OCI-LY7 (cell line): ENCODE data around the gene KIRREL3. TPM values are rescaled to one million over a fixed set of nuclear protein-coding genes. Genes with fewer than 3 reads are reported as not detected.

Source experiments
- BruUV-seq: library from RNA; stranded (reverse); fragments of 400-500 nt; replicated peaks from 2 replicates; lab custom pipeline; 2021; lab: Mats Ljungman, UMichigan
- CTCF ChIA-PET: fragments of 300-600 bp; sonication (Branson Sonifier 250); formaldehyde crosslinking; loops from one replicate; lab custom pipeline; 2022; ENCODE audit warnings: antibody characterized with exemption; ENCODE audit not compliant: unreplicated experiment; lab: Charles Lee
- POLR2A ChIA-PET: fragments of 300-600 bp; sonication (Branson Sonifier 250); formaldehyde crosslinking; loops from one replicate; lab custom pipeline; 2022; ENCODE audit warnings: antibody characterized with exemption; lab: Charles Lee
- DNase-seq: peaks from one replicate; pipeline ENCODE4 v3.0.0-alpha.2; 2015; ENCODE audit warnings: low spot score
- H2AFZ ChIP-seq: fragments of 200-600 bp; sonication (generic), shearing (Covaris generic); 2 replicates; pipeline ENCODE4 v1.6.1; 2014; ENCODE audit warnings: mild to moderate bottlenecking, antibody characterized with exemption, low read length, moderate library complexity
- H3K27ac ChIP-seq: fragments of 200-600 bp; sonication (generic); 2 replicates; pipeline ENCODE4 v1.5.1; 2014; ENCODE audit warnings: mixed run types, low read depth, mild to moderate bottlenecking, moderate library complexity, low read length, inconsistent platforms; ENCODE audit not compliant: poor library complexity, severe bottlenecking
- H3K36me3 ChIP-seq: fragments of 200-600 bp; sonication (generic); 2 replicates; pipeline ENCODE4 v1.6.1; 2014; ENCODE audit warnings: mild to moderate bottlenecking, antibody characterized with exemption, low read length, moderate library complexity, mixed read lengths; ENCODE audit not compliant: insufficient read depth
- H3K4me1 ChIP-seq: fragments of 200-600 bp; sonication (generic); 2 replicates; pipeline ENCODE4 v1.5.1; 2014; ENCODE audit warnings: mild to moderate bottlenecking, low read length; ENCODE audit not compliant: insufficient read depth, poor library complexity, severe bottlenecking
- H3K4me2 ChIP-seq: fragments of 200-600 bp; sonication (generic); 2 replicates; pipeline ENCODE4 v1.6.1; 2014; ENCODE audit warnings: mild to moderate bottlenecking, low read length
- H3K4me3 ChIP-seq: fragments of 200-600 bp; sonication (generic); 2 replicates; pipeline ENCODE4 v1.5.1; 2014; ENCODE audit warnings: mild to moderate bottlenecking, low read depth, low read length; ENCODE audit not compliant: poor library complexity, severe bottlenecking
- H3K79me2 ChIP-seq: fragments of 200-600 bp; sonication (generic); 2 replicates; pipeline ENCODE4 v1.6.1; 2016; ENCODE audit warnings: low read depth, mild to moderate bottlenecking, low read length, moderate library complexity, mixed read lengths; ENCODE audit not compliant: insufficient read depth
- H3K9me2 ChIP-seq: fragments of 200-600 bp; sonication (generic); 2 replicates; pipeline ENCODE4 v1.6.1; 2016; ENCODE audit warnings: mild to moderate bottlenecking, low read length, mixed read lengths; ENCODE audit not compliant: insufficient read depth
- H3K9me3 ChIP-seq: fragments of 200-600 bp; sonication (generic); 2 replicates; pipeline ENCODE4 v1.6.1; 2014; ENCODE audit warnings: mild to moderate bottlenecking, mixed run types, low read length, mixed read lengths
- H4K20me1 ChIP-seq: fragments of 200-600 bp; sonication (generic); 2 replicates; pipeline ENCODE4 v1.6.1; 2014; ENCODE audit warnings: mild to moderate bottlenecking, antibody characterized with exemption, low read length, moderate library complexity, mixed read lengths; ENCODE audit not compliant: insufficient read depth
- EZH2phosphoT487 ChIP-seq: fragments of 200-600 bp; sonication (generic); IDR thresholded peaks from 2 replicates; pipeline ENCODE4 v1.6.1; 2018; ENCODE audit warnings: low read depth, borderline replicate concordance, mild to moderate bottlenecking, mixed run types, antibody characterized with exemption, low read length, moderate library complexity, mixed read lengths
- intact Hi-C: fragments of 100-400 bp; cut with micrococcal nuclease; formaldehyde crosslinking; loops from one replicate; pipeline ENCODE4 v1.10.0; 2022; ENCODE audit not compliant: unreplicated experiment
- total RNA-seq, 2 experiments: library from RNA; depleted of rRNA in 1 of 2; stranded (reverse); fragments of >200 nt in 1 of 2; shearing (Covaris generic) in 1 of 2; gene quantifications; 2 replicates each; pipeline ENCODE4 v1.2.3, GENCODE V29; 2014 to 2022
- TF ChIP-seq, protein P1 (sequence below): fragments of 200-600 bp; sonication (generic); conservative IDR thresholded peaks from 2 replicates; pipeline ENCODE4 v1.5.1; 2014; ENCODE audit warnings: mild to moderate bottlenecking, antibody characterized with exemption, low read length, moderate library complexity, mixed read lengths

The KIRREL3 gene
- total RNA-seq, 2 experiments from 2014 or later: not detected

DNA sequence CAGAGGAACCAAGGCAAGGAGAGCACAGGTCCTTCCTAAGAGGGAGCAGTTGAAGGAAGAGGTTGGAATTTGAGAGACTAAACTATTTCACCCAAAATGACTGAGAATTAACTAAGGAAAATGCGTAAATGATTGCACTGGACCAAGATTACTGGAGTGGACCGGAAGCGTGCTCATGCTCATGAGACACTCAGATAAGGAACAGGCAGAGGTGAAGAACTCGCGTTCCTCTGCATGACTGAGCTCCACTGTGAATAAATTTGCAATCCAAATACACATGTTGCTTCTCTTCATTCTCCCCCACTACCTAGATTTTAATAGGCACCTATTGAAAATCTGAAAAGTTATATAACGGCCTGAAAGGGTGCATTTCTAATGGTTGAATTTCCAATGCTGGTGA, 207.0 kb downstream of the KIRREL3 start:
- no peaks in the 10 kb centered on the region for H3K9me3 ChIP-seq
- POLR2A ChIA-PET: no interaction called here
- H3K4me3 ChIP-seq: no peak overlapping the region
- no peak overlapping the region for H3K4me2 ChIP-seq
- no peaks in the 10 kb centered on the region for H4K20me1 ChIP-seq
- no peaks in the 10 kb centered on the region for H3K9me2 ChIP-seq
- intact Hi-C loops: no loop called here
- TF ChIP-seq EZH2phosphoT487: no peak
- TF ChIP-seq, protein P1, sequence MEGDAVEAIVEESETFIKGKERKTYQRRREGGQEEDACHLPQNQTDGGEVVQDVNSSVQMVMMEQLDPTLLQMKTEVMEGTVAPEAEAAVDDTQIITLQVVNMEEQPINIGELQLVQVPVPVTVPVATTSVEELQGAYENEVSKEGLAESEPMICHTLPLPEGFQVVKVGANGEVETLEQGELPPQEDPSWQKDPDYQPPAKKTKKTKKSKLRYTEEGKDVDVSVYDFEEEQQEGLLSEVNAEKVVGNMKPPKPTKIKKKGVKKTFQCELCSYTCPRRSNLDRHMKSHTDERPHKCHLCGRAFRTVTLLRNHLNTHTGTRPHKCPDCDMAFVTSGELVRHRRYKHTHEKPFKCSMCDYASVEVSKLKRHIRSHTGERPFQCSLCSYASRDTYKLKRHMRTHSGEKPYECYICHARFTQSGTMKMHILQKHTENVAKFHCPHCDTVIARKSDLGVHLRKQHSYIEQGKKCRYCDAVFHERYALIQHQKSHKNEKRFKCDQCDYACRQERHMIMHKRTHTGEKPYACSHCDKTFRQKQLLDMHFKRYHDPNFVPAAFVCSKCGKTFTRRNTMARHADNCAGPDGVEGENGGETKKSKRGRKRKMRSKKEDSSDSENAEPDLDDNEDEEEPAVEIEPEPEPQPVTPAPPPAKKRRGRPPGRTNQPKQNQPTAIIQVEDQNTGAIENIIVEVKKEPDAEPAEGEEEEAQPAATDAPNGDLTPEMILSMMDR: no peak
- no peaks in the 10 kb centered on the region for H3K4me1 ChIP-seq
- no TSS peak for BruUV-seq
- no peaks in the 10 kb centered on the region for H3K79me2 ChIP-seq
- no peak overlapping the region for H2AFZ ChIP-seq
- H3K36me3 ChIP-seq: no peaks in the 10 kb centered on the region
- CTCF ChIA-PET: no interaction called here
- DNase-seq: no peak
- H3K27ac ChIP-seq: no peak overlapping the region

DNA sequence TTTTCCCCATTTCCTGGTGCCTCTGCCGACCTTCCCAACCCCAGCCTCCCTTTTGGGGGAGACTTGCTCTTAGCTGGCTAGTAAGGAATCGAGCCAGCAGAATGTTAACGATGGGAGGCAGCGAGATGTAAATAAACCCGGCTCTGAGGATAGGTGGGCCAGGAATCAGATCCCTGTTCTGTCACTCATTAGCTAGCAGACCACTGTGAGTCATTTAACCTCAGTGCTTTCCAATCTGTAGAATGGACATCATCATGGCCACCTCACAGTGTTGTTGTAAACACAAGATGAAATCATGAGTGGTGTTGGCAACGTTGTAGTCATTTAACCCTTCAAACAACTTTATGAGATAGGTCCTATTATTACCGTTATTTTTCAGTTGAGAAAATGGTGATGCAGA, 208.6 kb downstream of the KIRREL3 start:
- POLR2A ChIA-PET: no interaction called here
- CTCF ChIA-PET: no interaction called here

DNA sequence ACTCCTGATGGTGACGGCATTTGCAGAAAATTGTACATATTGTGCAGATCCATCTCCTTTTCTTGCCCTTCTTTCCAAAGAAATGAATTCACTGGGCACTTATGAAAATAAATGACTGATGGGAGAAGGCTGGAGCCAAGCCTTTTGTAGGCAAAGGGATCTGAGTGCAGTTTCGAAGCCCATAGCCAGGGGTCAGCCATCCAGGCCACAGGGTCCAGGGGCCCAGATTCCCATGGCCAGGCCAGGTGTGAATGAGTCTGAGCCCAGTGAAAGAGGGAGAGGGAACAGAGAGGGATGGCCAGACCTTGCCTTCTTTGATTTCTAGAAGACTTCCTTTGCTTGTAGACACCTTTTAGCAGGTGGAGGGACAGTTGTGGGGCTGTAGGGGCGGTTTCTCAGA, 209.1 kb downstream of the KIRREL3 start:
- no peak overlapping the region for H2AFZ ChIP-seq
- no peaks in the 10 kb centered on the region for H4K20me1 ChIP-seq
- no peak overlapping the region for H3K27ac ChIP-seq
- no peaks in the 10 kb centered on the region for H3K9me3 ChIP-seq
- no peak overlapping the region for H3K4me2 ChIP-seq
- ChIA-PET POLR2A (no interaction called here), CTCF (no interaction called here)
- no peak for DNase-seq
- H3K79me2 ChIP-seq: no peaks in the 10 kb centered on the region
- H3K9me2 ChIP-seq: no peaks in the 10 kb centered on the region
- no peaks in the 10 kb centered on the region for H3K36me3 ChIP-seq
- intact Hi-C loops: no loop called here
- H3K4me3 ChIP-seq: no peak overlapping the region
- no peaks in the 10 kb centered on the region for H3K4me1 ChIP-seq
- TF ChIP-seq, protein P1: no peak
- TF ChIP-seq EZH2phosphoT487: no peak
- BruUV-seq: no TSS peak

More for the DNA sequence above, 208.6 kb downstream of the KIRREL3 start:
- intact Hi-C loops: no loop called here
- BruUV-seq: no TSS peak
- no peaks in the 10 kb centered on the region for H3K9me2 ChIP-seq
- no peak overlapping the region for H3K4me2 ChIP-seq
- TF ChIP-seq EZH2phosphoT487: no peak
- H3K4me1 ChIP-seq: no peaks in the 10 kb centered on the region
- H3K9me3 ChIP-seq: no peaks in the 10 kb centered on the region
- no peaks in the 10 kb centered on the region for H3K36me3 ChIP-seq
- no peak overlapping the region for H3K4me3 ChIP-seq
- no peaks in the 10 kb centered on the region for H4K20me1 ChIP-seq
- no peaks in the 10 kb centered on the region for H3K79me2 ChIP-seq
- no peak for DNase-seq
- H3K27ac ChIP-seq: no peak overlapping the region
- H2AFZ ChIP-seq: no peak overlapping the region
